ENCODE data around the gene HBA2. TPM values are rescaled to one million over a fixed set of nuclear protein-coding genes. Genes with fewer than 3 reads are reported as not detected.
"Not testable (repeated sequence)": the region's sequence is repeated elsewhere in the genome, so short reads cannot be mapped to it uniquely, and the experiment has no call there.

HBA2 gene
- total RNA-seq, 1 donor from 2014 or later: not detected

DNA sequence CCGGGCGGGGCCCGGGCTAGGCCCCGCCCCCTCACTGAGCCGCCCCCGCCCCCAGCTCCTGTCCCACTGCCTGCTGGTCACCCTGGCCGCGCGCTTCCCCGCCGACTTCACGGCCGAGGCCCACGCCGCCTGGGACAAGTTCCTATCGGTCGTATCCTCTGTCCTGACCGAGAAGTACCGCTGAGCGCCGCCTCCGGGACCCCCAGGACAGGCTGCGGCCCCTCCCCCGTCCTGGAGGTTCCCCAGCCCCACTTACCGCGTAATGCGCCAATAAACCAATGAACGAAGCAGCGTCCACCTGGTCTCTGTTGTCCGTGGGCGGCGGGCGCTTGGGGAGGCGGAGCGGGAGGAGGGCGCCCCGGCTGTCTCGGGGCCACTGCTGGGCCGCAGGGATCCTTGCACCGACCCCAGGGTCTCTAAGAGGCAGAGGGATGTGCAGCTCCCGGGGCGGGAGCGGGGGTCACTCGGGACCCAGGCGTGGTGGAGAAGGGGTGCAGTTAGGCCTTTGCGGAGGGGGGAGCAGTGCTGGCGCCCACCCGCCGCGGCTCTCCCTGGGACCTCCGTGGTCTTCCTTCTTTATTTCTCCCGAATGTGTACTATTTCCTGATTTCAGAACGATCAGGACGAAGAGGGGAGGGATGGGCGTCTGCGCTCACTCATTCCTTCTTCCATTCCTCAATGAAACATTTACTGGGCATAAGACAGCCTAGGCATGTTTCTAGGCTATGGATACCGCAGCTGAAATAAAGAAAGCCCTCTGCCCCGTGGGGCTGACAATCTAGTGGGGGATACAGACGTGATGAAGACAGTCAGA is 18.3 kb upstream of the HBA2 start:
- Mint-ChIP-seq H3K36me3 (peaks cover 4% of the 10 kb centered on the region), H3K27me3 (peaks cover 67% of the 10 kb centered on the region), H3K27ac (no peak overlapping the region), H3K4me3 (peak overlapping the region; percentile 88), H3K9me3 (no peaks in the 10 kb centered on the region), H3K4me1 (ENCODE audit: unreplicated experiment) (peaks cover 7% of the 10 kb centered on the region)
- TF ChIP-seq, protein P1, sequence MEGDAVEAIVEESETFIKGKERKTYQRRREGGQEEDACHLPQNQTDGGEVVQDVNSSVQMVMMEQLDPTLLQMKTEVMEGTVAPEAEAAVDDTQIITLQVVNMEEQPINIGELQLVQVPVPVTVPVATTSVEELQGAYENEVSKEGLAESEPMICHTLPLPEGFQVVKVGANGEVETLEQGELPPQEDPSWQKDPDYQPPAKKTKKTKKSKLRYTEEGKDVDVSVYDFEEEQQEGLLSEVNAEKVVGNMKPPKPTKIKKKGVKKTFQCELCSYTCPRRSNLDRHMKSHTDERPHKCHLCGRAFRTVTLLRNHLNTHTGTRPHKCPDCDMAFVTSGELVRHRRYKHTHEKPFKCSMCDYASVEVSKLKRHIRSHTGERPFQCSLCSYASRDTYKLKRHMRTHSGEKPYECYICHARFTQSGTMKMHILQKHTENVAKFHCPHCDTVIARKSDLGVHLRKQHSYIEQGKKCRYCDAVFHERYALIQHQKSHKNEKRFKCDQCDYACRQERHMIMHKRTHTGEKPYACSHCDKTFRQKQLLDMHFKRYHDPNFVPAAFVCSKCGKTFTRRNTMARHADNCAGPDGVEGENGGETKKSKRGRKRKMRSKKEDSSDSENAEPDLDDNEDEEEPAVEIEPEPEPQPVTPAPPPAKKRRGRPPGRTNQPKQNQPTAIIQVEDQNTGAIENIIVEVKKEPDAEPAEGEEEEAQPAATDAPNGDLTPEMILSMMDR (conservative IDR thresholded peaks at IDR 0.05): no peak
- DNase-seq (ENCODE audit: extremely low spot score, unreplicated experiment): no peak

DNA sequence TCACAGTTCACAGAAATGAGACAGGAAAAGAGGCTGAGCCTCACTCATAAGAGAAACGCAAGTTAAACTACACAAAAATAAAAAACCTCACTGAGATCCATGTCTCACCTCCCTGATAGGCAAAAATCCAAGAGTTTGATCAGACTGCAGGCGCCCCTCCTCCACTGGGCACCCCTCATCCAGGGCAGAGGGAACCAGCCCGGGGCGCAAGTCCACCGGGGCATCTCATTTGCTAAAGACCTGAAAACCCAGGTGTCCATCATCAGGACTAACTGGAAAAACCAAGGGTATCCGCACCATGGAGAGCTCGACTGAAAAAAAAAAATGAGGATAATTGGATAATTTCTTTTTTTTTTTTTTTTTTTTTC is 17.7 kb upstream of the HBA2 start:
- no peak for DNase-seq (ENCODE audit: extremely low spot score, unreplicated experiment)
- TF ChIP-seq, protein P1 (conservative IDR thresholded peaks at IDR 0.05): no peak
- Mint-ChIP-seq H3K36me3 (peaks cover 4% of the 10 kb centered on the region), H3K27ac (no peak overlapping the region), H3K4me1 (ENCODE audit: unreplicated experiment) (peaks cover 7% of the 10 kb centered on the region), H3K4me3 (peak overlapping the region; percentile 88), H3K9me3 (no peaks in the 10 kb centered on the region), H3K27me3 (peaks cover 67% of the 10 kb centered on the region)

DNA sequence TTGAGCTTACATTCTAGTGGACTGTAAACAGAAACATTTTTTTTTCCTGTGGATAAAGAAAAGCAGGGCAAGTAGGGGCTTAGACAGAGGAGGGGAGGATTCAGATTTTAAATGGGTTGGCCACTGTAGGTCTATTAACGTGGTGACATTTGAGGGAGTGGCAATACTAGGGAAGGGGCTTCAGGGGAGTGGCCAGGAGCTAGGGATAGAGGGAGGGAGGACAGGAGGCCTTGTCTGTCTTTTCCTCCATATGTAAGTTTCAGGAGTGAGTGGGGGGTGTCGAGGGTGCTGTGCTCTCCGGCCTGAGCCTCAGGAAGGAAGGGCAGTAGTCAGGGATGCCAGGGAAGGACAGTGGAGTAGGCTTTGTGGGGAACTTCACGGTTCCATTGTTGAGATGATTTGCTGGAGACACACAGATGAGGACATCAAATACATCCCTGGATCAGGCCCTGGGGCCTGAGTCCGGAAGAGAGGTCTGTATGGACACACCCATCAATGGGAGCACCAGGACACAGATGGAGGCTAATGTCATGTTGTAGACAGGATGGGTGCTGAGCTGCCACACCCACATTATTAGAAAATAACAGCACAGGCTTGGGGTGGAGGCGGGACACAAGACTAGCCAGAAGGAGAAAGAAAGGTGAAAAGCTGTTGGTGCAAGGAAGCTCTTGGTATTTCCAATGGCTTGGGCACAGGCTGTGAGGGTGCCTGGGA is 13.4 kb upstream of the HBA2 start:
- peaks cover 65% of the 10 kb centered on the region for H3K27me3 Mint-ChIP-seq
- no peak overlapping the region for H3K4me3 Mint-ChIP-seq
- DNase-seq (ENCODE audit: extremely low spot score, unreplicated experiment): no peak
- TF ChIP-seq, protein P1 (conservative IDR thresholded peaks at IDR 0.05): no peak
- H3K9me3 Mint-ChIP-seq: no peaks in the 10 kb centered on the region
- no peak overlapping the region for H3K27ac Mint-ChIP-seq
- peaks cover 7% of the 10 kb centered on the region for H3K4me1 Mint-ChIP-seq (ENCODE audit: unreplicated experiment)
- peaks cover 4% of the 10 kb centered on the region for H3K36me3 Mint-ChIP-seq

DNA sequence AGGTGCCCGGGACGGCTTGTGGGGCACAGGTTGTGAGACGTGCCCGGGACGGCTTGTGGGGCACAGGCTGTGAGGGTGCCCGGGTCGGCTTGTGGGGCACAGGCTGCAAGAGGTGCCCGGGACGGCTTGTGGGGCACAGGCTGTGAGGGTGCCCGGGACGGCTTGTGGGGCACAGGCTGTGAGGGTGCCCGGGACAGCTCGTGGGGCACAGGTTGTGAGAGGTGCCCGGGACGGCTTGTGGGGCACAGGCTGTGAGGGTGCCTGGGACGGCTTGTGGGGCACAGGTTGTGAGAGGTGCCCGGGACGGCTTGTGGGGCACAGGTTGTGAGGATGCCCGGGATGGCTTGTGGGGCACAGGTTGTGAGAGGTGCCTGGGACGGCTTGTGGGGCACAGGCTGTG is 12.4 kb upstream of the HBA2 start:
- not testable (repeated sequence) for H3K9me3 Mint-ChIP-seq; H3K36me3 Mint-ChIP-seq; H3K4me1 Mint-ChIP-seq (ENCODE audit: unreplicated experiment); H3K4me3 Mint-ChIP-seq; H3K27ac Mint-ChIP-seq; DNase-seq (ENCODE audit: extremely low spot score, unreplicated experiment)
- H3K27me3 Mint-ChIP-seq: peaks cover 61% of the 10 kb centered on the region

DNA sequence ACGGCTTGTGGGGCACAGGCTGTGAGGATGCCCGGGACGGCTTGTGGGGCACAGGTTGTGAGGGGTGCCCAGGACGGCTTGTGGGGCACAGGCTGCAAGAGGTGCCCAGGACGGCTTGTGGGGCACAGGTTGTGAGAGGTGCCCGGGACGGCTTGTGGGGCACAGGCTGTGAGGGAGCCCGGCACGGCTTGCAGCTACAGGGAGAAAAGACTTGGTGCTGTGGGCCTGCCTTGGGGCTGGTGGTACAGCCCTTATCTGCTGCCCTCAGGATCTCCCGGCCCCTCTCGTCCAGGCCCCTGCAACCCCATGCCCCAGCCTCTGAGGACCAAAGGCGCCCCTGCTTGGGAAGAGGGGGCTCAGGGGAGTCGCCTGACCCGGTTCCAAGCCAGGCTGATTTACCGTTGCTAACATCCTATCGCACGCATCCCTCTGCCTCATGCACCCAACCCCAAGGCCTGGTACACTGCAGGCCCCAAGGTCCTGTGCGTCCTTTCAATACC is 11.9 kb upstream of the HBA2 start:
- H3K4me3 Mint-ChIP-seq: no peak overlapping the region
- DNase-seq (ENCODE audit: extremely low spot score, unreplicated experiment): no peak
- no peaks in the 10 kb centered on the region for H3K9me3 Mint-ChIP-seq
- no peaks in the 10 kb centered on the region for H3K4me1 Mint-ChIP-seq (ENCODE audit: unreplicated experiment)
- TF ChIP-seq, protein P1 (conservative IDR thresholded peaks at IDR 0.05): no peak
- peaks cover 62% of the 10 kb centered on the region for H3K27me3 Mint-ChIP-seq
- H3K27ac Mint-ChIP-seq: no peak overlapping the region
- H3K36me3 Mint-ChIP-seq: no peaks in the 10 kb centered on the region
